ENCODE results near the gene MAP4K4. TPM values are rescaled to one million over a fixed set of nuclear protein-coding genes. Genes with fewer than 3 reads are reported as not detected.

MAP4K4 gene
- total RNA-seq, 1 experiment from 2014 or later, result 132 TPM

DNA sequence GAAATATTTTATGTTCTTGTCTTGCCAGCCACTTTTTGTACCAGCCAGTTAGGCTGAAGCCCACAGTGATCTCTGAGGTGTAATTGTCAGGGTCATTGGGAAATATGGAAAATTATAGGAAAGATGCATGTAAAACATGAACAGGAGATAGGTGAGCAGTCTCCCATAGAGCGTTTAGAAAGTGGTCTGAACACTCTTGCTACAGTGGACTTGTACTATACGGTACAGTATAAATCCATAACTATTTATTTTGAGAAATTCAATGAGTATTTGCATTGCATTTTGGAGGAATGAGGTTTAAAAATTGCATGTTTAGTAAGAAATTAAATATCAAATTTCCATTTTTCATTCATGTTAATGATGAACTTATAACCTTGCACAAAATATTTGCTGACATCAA, 20.8 kb upstream of the MAP4K4 start:
- Histone ChIP-seq H2BK120ac (ENCODE audit: low read depth, low read length, poor library complexity, severe bottlenecking) (no peak overlapping the region), H2AK5ac (ENCODE audit: insufficient read length, low read length) (no peak overlapping the region), H3K79me1 (ENCODE audit: insufficient read depth, low read depth, low read length, poor library complexity, severe bottlenecking) (no peaks in the 10 kb centered on the region), H2AFZ (ENCODE audit: low read length) (no peak overlapping the region), H3K9me3 (ENCODE audit: control insufficient read depth, low read depth, low read length) (no peaks in the 10 kb centered on the region), H3K14ac (ENCODE audit: insufficient read depth, low read length) (no peak overlapping the region), H4K5ac (ENCODE audit: insufficient read length, low read depth, low read length) (no peak overlapping the region), H3K9ac (ENCODE audit: extremely low read depth, insufficient read length, low read length) (no peak overlapping the region), H4K20me1 (ENCODE audit: control insufficient read depth, insufficient read depth, insufficient read length) (no peaks in the 10 kb centered on the region), H4K91ac (ENCODE audit: insufficient read length, low read depth, low read length) (no peak overlapping the region), H2BK5ac (ENCODE audit: insufficient read length, low read length) (no peak overlapping the region), H3K23me2 (ENCODE audit: insufficient read length, low read depth, low read length, poor library complexity, severe bottlenecking) (no peaks in the 10 kb centered on the region), H3T11ph (ENCODE audit: low read length) (no peak overlapping the region), H2BK12ac (ENCODE audit: insufficient read length, low read depth, low read length) (no peak overlapping the region), H4K8ac (replicated peaks; ENCODE audit: insufficient read length, low read depth, low read length) (no peak overlapping the region), H3K56ac (ENCODE audit: insufficient read length, low read depth, low read length) (no peak overlapping the region), H3K18ac (ENCODE audit: insufficient read length, low read depth, low read length) (no peak overlapping the region), H3K4me1 (ENCODE audit: insufficient read depth, low read length) (no peaks in the 10 kb centered on the region; the same call in 1 of the 2 replicates), H3K23ac (ENCODE audit: insufficient read length, low read depth, low read length) (no peak overlapping the region), H3K79me2 (ENCODE audit: insufficient read depth, low read length) (no peaks in the 10 kb centered on the region), H3K27me3 (ENCODE audit: insufficient read depth, low read length) (no peaks in the 10 kb centered on the region), H3K27ac (ENCODE audit: insufficient read length, low read depth, low read length) (no peak overlapping the region), H2BK20ac (ENCODE audit: low read depth, low read length, poor library complexity, severe bottlenecking) (no peak overlapping the region), H3K4me2 (ENCODE audit: insufficient read depth, insufficient read length, low read length) (no peak overlapping the region), H2BK15ac (ENCODE audit: low read depth, low read length) (no peak overlapping the region), H3K4ac (ENCODE audit: low read depth, low read length) (no peak overlapping the region)
- Mint-ChIP-seq H3K27ac (no peak overlapping the region), H3K36me3 (ENCODE audit: insufficient read depth in 1 of 3, low read depth in 3 of 3) (peaks cover 2 to 10% (median 8%) of the 10 kb centered on the region in 3 experiments; a peak in 6 of 7 replicates), H3K27me3 (ENCODE audit: low read depth) (no peaks in the 10 kb centered on the region; the same call in 1 of the 2 replicates), H3K9me3 (peaks cover 10 to 11% of the 10 kb centered on the region in 2 experiments), H3K4me1 (no peaks in the 10 kb centered on the region), H3K4me3 (no peak overlapping the region)
- whole genome bisulfite sequencing (ENCODE audit: extremely low coverage, insufficient read length, low lambda C conversion rate), result no CpG with 5 or more reads among the region's 2 CpGs
- DNase-seq, result no peak
- no peak for TF ChIP-seq CTCF (conservative IDR thresholded peaks at IDR 0.05)

All from H9 (cell line).